MM.1S (cell line): ENCODE data around the gene DUSP15.

Experiments
- EZH2phosphoT487 ChIP-seq: fragments of 300-600 bp; sonication (generic); IDR thresholded peaks from 2 replicates; pipeline ENCODE4 v1.6.1; 2018; ENCODE audit warnings: antibody characterized with exemption, low read length
- TF ChIP-seq, protein P1 (sequence below): fragments of 300-600 bp; sonication (generic); IDR thresholded peaks from 2 replicates; pipeline ENCODE4 v1.5.1; 2016; ENCODE audit warnings: antibody characterized with exemption, low read length, mixed read lengths

DNA sequence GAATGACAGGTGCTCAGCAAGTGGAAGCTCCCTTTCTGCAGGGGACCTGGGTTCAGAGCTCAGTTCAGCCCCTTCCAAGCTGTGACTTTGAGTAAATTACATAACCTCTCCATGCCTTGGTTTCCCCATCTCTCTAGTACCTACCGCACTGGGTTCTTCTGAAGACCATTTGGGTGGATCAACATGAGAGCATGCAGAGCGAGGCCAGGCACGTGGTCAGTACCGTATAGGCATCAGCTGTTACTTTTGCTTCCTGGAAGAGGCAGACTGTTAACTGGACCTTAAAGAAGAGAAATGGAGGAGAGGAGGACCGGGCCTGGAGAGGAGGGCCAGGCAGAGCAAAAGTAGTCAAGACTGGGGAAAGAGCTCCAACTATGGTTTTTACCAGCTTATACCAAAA is 52.9 kb downstream of the DUSP15 start:
- TF ChIP-seq, protein P1, sequence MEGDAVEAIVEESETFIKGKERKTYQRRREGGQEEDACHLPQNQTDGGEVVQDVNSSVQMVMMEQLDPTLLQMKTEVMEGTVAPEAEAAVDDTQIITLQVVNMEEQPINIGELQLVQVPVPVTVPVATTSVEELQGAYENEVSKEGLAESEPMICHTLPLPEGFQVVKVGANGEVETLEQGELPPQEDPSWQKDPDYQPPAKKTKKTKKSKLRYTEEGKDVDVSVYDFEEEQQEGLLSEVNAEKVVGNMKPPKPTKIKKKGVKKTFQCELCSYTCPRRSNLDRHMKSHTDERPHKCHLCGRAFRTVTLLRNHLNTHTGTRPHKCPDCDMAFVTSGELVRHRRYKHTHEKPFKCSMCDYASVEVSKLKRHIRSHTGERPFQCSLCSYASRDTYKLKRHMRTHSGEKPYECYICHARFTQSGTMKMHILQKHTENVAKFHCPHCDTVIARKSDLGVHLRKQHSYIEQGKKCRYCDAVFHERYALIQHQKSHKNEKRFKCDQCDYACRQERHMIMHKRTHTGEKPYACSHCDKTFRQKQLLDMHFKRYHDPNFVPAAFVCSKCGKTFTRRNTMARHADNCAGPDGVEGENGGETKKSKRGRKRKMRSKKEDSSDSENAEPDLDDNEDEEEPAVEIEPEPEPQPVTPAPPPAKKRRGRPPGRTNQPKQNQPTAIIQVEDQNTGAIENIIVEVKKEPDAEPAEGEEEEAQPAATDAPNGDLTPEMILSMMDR, result no peak
- TF ChIP-seq EZH2phosphoT487, result no peak
